BLaER1 (cell line): ENCODE data around the gene CABLES1.
"Not testable (repeated sequence)": the region's sequence is repeated elsewhere in the genome, so short reads cannot be mapped to it uniquely, and the experiment has no call there.

Source experiments
- H3K27ac ChIP-seq: shearing (Covaris generic); formaldehyde crosslinking; 2 replicates; pipeline ENCODE4 v1.8.1; 2022
- H3K27me3 ChIP-seq: shearing (Covaris generic); formaldehyde crosslinking; 2 replicates; pipeline ENCODE4 v1.8.1; 2022
- H3K36me3 ChIP-seq: shearing (Covaris generic); formaldehyde crosslinking; 2 replicates; pipeline ENCODE4 v1.8.1; 2022
- H3K4me1 ChIP-seq: shearing (Covaris generic); formaldehyde crosslinking; 2 replicates; pipeline ENCODE4 v1.8.1; 2022
- H3K4me2 ChIP-seq: shearing (Covaris generic); formaldehyde crosslinking; 2 replicates; pipeline ENCODE4 v1.8.1; 2022
- H3K4me3 ChIP-seq: shearing (Covaris generic); formaldehyde crosslinking; 2 replicates; pipeline ENCODE4 v1.8.1; 2022
- H3K9ac ChIP-seq: shearing (Covaris generic); formaldehyde crosslinking; 2 replicates; pipeline ENCODE4 v1.8.1; 2022
- H3K9me3 ChIP-seq: shearing (Covaris generic); formaldehyde crosslinking; 2 replicates; pipeline ENCODE4 v1.8.1; 2022
- H4K20me1 ChIP-seq: shearing (Covaris generic); formaldehyde crosslinking; 2 replicates; pipeline ENCODE4 v1.8.1; 2022
- Cebpa-rat ChIP-seq: shearing (Covaris generic); IDR thresholded peaks from 2 replicates; pipeline ENCODE4 v1.8.1; 2022

Gene CABLES1

DNA sequence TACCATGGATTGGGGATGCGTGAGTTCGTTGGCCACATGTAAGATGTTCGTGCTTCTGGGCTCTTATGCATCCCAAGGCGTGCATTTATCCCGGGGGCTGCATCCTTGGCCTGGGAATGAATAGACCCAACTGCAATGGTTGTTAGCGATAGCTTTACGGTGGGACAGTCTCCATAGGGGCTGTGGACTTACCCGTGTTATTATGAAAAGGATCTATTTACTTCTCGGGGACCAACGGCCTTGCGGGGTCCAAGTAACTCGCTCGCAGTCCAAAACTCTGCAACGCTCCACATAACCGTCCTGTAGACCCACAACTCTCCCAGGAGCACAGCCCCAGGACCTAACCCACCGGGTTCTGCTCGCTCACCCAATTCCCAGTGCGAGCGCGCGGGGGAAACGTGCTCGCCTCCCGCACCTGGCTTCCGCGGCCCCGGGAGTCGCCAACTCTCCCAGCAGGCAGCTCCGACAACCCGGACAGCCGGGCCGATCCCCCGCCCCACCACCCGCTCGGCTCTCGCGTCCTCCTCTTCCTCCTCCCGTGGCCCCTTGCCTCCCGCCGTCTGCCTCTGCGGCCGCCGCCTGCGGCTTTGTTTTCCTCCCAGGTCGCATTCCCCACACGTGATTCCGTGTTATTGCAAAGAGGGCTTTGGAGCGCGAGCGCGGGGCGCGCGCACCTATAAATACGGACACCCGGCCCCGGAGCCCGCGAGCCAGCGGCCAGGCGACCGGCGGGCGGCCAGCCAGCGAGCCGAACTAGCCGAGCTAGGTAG is at the start of gene CABLES1:
Gene CABLES1 (plus strand): TSS at position 706 of the 770 bp plus-strand sequence. CDS start 278 bp downstream, outside the sequence.
- peaks cover 33% of the 10 kb centered on the region for H4K20me1 ChIP-seq
- peak within 1 kb of the TSS; percentile 78 for H3K27ac ChIP-seq
- H3K9me3 ChIP-seq = no peaks in the 10 kb centered on the region
- peak within 1 kb of the TSS; percentile 78 for H3K9ac ChIP-seq
- H3K4me1 ChIP-seq = peaks cover 49% of the 10 kb centered on the region
- TF ChIP-seq Cebpa-rat = no peak
- no peaks in the 10 kb centered on the region for H3K36me3 ChIP-seq
- peak within 1 kb of the TSS; percentile 96 for H3K4me2 ChIP-seq
- peaks cover 58% of the 10 kb centered on the region for H3K27me3 ChIP-seq
- peak within 1 kb of the TSS; percentile 81 for H3K4me3 ChIP-seq

GRCh38 chr18:23087352-23087751 is 47.9 kb upstream of the CABLES1 start:
- Histone ChIP-seq H4K20me1 (no peaks in the 10 kb centered on the region), H3K36me3 (no peaks in the 10 kb centered on the region), H3K9ac (no peak overlapping the region), H3K27me3 (no peaks in the 10 kb centered on the region), H3K9me3 (no peaks in the 10 kb centered on the region), H3K4me3 (no peak overlapping the region), H3K27ac (no peak overlapping the region), H3K4me2 (no peak overlapping the region), H3K4me1 (peaks cover 23% of the 10 kb centered on the region)
- TF ChIP-seq Cebpa-rat = no peak

GRCh38 chr18:23088310-23088709 is 47.0 kb upstream of the CABLES1 start:
- Histone ChIP-seq H3K4me2 (no peak overlapping the region), H3K4me1 (peaks cover 25% of the 10 kb centered on the region), H3K27ac (no peak overlapping the region), H3K9ac (no peak overlapping the region), H3K9me3 (0 out of 2 replicates have a peak, but pooled peaks cover 8% of the 10 kb centered on the region), H3K36me3 (no peaks in the 10 kb centered on the region), H3K4me3 (no peak overlapping the region), H4K20me1 (no peaks in the 10 kb centered on the region), H3K27me3 (no peaks in the 10 kb centered on the region)
- TF ChIP-seq Cebpa-rat = no peak

GRCh38 chr18:23091017-23091993 is 44.0 kb upstream of the CABLES1 start:
- Histone ChIP-seq H3K27ac (peak overlapping the region; percentile 63), H3K9me3 (peaks cover 14% of the 10 kb centered on the region; the same call in 1 of the 2 replicates), H3K4me1 (peaks cover 25% of the 10 kb centered on the region), H3K4me2 (peak overlapping the region; percentile 65)
- H3K9ac ChIP-seq, H4K20me1 ChIP-seq, H3K27me3 ChIP-seq, H3K4me3 ChIP-seq, H3K36me3 ChIP-seq: not testable (repeated sequence)

DNA sequence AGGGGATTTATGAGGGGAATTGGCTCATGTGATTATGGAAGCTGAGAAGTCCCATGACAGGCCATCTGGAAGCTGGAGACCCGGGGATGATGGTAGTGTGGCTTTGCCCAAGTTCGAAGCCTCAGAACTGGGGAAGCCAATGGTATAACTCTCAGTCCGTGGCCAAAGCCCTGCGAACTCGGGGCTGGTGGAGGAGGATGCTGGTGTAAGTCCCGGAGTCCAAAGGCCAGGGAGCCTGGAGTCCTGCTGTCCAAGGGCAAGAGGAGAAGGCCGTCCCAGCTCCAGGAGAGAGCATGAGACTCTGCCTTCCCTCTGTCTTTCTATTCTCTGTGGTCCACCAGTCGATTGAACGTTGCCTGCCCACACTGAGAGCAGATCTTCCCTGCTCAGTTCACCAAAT is 43.2 kb upstream of the CABLES1 start:
- Histone ChIP-seq H3K4me2 (peak overlapping the region; percentile 65), H3K9me3 (peaks cover 14% of the 10 kb centered on the region; the same call in 1 of the 2 replicates), H3K27me3 (no peaks in the 10 kb centered on the region), H3K36me3 (no peaks in the 10 kb centered on the region), H4K20me1 (no peaks in the 10 kb centered on the region), H3K4me3 (no peak overlapping the region), H3K9ac (no peak overlapping the region), H3K27ac (peak overlapping the region; percentile 20), H3K4me1 (peaks cover 25% of the 10 kb centered on the region)
- no peak for TF ChIP-seq Cebpa-rat

DNA sequence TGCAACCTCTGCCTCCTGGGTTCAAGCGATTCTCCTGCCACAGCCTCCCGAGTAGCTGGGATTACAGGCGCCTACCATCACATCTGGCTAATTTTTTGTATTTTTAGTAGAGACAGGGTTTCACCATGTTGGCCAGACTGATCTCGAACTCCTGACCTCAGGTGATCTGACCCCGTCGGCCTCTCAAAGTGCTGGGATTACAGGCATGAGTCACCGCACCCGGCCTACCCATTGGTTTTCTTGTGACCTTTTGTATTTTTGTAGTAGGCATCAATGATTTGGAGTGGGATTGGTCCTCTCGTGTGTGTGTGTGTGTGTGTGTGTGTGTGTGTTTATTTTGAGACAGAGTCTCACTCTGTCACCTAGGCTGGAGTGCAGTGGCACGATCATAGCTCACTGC is 42.2 kb upstream of the CABLES1 start:
- H3K4me3 ChIP-seq, H3K4me2 ChIP-seq, H3K27me3 ChIP-seq, H4K20me1 ChIP-seq, H3K9ac ChIP-seq, H3K36me3 ChIP-seq, H3K27ac ChIP-seq: not testable (repeated sequence)
- peaks cover 14% of the 10 kb centered on the region; the same call in 1 of the 2 replicates for H3K9me3 ChIP-seq
- peaks cover 25% of the 10 kb centered on the region for H3K4me1 ChIP-seq

GRCh38 chr18:23093772-23094171 is 41.5 kb upstream of the CABLES1 start:
- no peak overlapping the region for H3K4me3 ChIP-seq
- TF ChIP-seq Cebpa-rat = no peak
- no peaks in the 10 kb centered on the region for H3K36me3 ChIP-seq
- no peak overlapping the region for H3K9ac ChIP-seq
- H3K27ac ChIP-seq = no peak overlapping the region
- H3K4me2 ChIP-seq = no peak overlapping the region
- no peaks in the 10 kb centered on the region for H3K27me3 ChIP-seq
- H4K20me1 ChIP-seq = no peaks in the 10 kb centered on the region
- H3K4me1 ChIP-seq = peaks cover 25% of the 10 kb centered on the region
- H3K9me3 ChIP-seq = peaks cover 14% of the 10 kb centered on the region; the same call in 1 of the 2 replicates

DNA sequence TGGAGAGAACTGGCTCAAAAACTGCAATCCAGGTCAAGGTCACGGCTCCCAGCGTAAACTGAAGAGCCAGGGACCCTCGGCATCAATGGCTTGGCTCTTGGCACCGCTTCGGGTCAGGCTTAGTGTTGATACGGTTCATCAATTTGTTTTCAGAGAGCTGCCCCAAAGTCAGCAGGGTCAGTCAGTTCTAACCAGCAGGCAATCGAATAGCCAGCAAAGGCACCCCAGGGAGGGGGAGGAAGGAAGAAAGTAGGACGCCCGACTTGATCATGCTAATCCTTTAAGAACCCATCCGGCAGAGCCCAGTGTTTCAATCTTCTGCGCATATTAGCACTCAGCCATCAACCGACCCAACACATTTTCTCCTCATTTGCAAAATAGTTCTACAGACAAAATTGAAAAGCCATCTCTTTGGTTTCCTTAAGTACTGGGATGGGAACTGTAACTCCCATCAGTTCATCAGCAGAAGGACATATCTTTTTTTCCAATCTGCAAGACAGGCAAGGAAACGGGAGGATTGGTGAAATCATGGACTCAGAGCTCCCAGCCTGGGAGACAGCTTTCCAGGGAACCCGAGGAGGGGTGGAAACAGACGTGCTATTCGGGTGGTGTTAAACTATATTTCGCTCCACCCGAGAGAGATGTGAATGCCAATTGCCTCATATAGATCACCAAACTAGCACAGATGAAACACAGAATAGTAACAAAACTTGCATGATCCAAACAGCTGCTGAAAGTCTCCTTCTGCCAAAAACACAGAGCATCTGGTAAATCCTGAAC is 40.7 kb upstream of the CABLES1 start:
- Histone ChIP-seq H3K27ac (no peak overlapping the region), H3K36me3 (no peaks in the 10 kb centered on the region), H3K4me3 (no peak overlapping the region), H3K9me3 (peaks cover 14% of the 10 kb centered on the region; the same call in 1 of the 2 replicates), H3K4me2 (no peak overlapping the region), H3K4me1 (peaks cover 25% of the 10 kb centered on the region), H4K20me1 (no peaks in the 10 kb centered on the region), H3K27me3 (no peaks in the 10 kb centered on the region), H3K9ac (no peak overlapping the region)
- TF ChIP-seq Cebpa-rat = no peak

GRCh38 chr18:23095463-23095862 is 39.8 kb upstream of the CABLES1 start:
- Histone ChIP-seq H4K20me1 (no peaks in the 10 kb centered on the region), H3K36me3 (no peaks in the 10 kb centered on the region), H3K4me2 (no peak overlapping the region), H3K27ac (no peak overlapping the region), H3K27me3 (no peaks in the 10 kb centered on the region), H3K4me1 (peaks cover 21% of the 10 kb centered on the region), H3K9me3 (peaks cover 14% of the 10 kb centered on the region; the same call in 1 of the 2 replicates), H3K9ac (no peak overlapping the region), H3K4me3 (no peak overlapping the region)
- TF ChIP-seq Cebpa-rat = no peak

DNA sequence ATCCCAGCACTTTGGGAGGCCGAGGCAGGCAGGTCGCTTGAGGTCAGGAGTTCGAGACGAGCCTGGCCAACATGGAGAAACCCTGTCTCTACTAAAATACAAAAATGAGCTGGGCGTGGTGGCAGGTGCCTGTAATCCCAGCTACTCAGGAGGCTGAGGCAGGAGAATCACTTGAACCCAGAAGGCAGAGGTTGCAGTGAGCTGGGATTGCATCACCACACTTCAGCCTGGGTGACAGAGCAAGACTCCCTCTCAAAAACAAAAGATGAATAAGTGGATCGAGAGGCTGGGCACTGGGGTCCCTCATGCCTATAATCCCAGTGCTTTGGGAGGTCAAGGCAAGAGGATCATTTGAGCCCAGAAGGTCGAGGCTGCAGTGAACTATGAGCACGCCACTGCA is 38.3 kb upstream of the CABLES1 start:
- H3K27ac ChIP-seq, H3K4me3 ChIP-seq, H3K9ac ChIP-seq: not testable (repeated sequence)

More for the DNA sequence above, 38.3 kb upstream of the CABLES1 start:
- peaks cover 14% of the 10 kb centered on the region; the same call in 1 of the 2 replicates for H3K9me3 ChIP-seq
- not testable (repeated sequence) for H4K20me1 ChIP-seq, H3K27me3 ChIP-seq, H3K4me2 ChIP-seq, H3K36me3 ChIP-seq, H3K4me1 ChIP-seq
